GM23248 (cell line): ENCODE results near the gene SPOCK3.

Experiments
- EZH2 ChIP-seq: fragments of 200-600 bp; sonication (generic); IDR thresholded peaks from 2 replicates; pipeline ENCODE4 v1.6.1; 2018; ENCODE audit warnings: antibody characterized with exemption, mild to moderate bottlenecking; ENCODE audit not compliant: insufficient read depth, poor library complexity, severe bottlenecking
- EZH2phosphoT487 ChIP-seq: fragments of 200-600 bp; sonication (generic); IDR thresholded peaks from 2 replicates; pipeline ENCODE4 v1.6.1; 2018; ENCODE audit warnings: antibody characterized with exemption, moderate library complexity, mild to moderate bottlenecking, low read depth; ENCODE audit not compliant: insufficient read depth

- TF ChIP-seq EZH2 (no peak), EZH2phosphoT487 (no peak)
Observed at GRCh38 chr4:166882221-166882620, 352.1 kb downstream of the SPOCK3 start.
